AG09319 (cell line): ENCODE data around the gene ZNF500.

ENCODE experiments used
- DNase-seq: peaks from one replicate; pipeline ENCODE4 v3.0.0-alpha.2; 2010; ENCODE audit warnings: low read depth; ENCODE audit errors: extremely low read depth
- CTCF ChIP-seq: IDR thresholded peaks from 2 replicates; pipeline ENCODE4 v1.5.1; 2011; ENCODE audit warnings: low read depth, mild to moderate bottlenecking, inconsistent platforms, low read length, moderate library complexity

Gene ZNF500

GRCh38 chr16:4795181-4795827 lies 28.3 kb upstream of the ZNF500 start, which contains the start of gene SMIM22:
SMIM22 (plus strand) TSS chr16:4795369; CDS start chr16:4795735, 366 bp downstream.
- no peak for DNase-seq
- no peak for TF ChIP-seq CTCF

- DNase-seq, result no peak
Observed at GRCh38 chr16:4792951-4793513, 26.1 kb upstream of the ZNF500 start.

GRCh38 chr16:4790871-4791270 lies 23.9 kb upstream of the ZNF500 start:
- no peak for DNase-seq
- TF ChIP-seq CTCF, result no peak

More at GRCh38 chr16:4792951-4793513, 26.1 kb upstream of the ZNF500 start:
- TF ChIP-seq CTCF, result no peak

- DNase-seq, result no peak
- no peak for TF ChIP-seq CTCF
Observed at GRCh38 chr16:4790261-4790660, 23.3 kb upstream of the ZNF500 start.

- no peak for DNase-seq
- TF ChIP-seq CTCF, result no peak
Observed at GRCh38 chr16:4788910-4789309, 21.9 kb upstream of the ZNF500 start.

GRCh38 chr16:4788489-4788889 lies 21.5 kb upstream of the ZNF500 start:
- no peak for DNase-seq
- TF ChIP-seq CTCF, result no peak

GRCh38 chr16:4787627-4788482 lies 20.9 kb upstream of the ZNF500 start, which contains the start of gene SEPTIN12:
SEPTIN12 (minus strand) TSS chr16:4788345; CDS start chr16:4787645, 700 bp downstream.
- TF ChIP-seq CTCF, result no peak
- no peak for DNase-seq
